H4 (cell line): ENCODE data around the gene HOXC13. TPM values are rescaled to one million over a fixed set of nuclear protein-coding genes. Genes with fewer than 3 reads are reported as not detected.

ENCODE experiments used
- DNase-seq: peaks from one replicate; pipeline ENCODE4 v3.0.0-alpha.2; 2015; ENCODE audit warnings: low spot score
- total RNA-seq: library from RNA; depleted of rRNA; stranded (reverse); fragments of >200 nt; shearing (Covaris generic); gene quantifications from 2 replicates; pipeline ENCODE4 v1.2.3, GENCODE V29; 2014

The HOXC13 gene
- total RNA-seq, 1 experiment from 2014 or later = 4.4 TPM

DNA sequence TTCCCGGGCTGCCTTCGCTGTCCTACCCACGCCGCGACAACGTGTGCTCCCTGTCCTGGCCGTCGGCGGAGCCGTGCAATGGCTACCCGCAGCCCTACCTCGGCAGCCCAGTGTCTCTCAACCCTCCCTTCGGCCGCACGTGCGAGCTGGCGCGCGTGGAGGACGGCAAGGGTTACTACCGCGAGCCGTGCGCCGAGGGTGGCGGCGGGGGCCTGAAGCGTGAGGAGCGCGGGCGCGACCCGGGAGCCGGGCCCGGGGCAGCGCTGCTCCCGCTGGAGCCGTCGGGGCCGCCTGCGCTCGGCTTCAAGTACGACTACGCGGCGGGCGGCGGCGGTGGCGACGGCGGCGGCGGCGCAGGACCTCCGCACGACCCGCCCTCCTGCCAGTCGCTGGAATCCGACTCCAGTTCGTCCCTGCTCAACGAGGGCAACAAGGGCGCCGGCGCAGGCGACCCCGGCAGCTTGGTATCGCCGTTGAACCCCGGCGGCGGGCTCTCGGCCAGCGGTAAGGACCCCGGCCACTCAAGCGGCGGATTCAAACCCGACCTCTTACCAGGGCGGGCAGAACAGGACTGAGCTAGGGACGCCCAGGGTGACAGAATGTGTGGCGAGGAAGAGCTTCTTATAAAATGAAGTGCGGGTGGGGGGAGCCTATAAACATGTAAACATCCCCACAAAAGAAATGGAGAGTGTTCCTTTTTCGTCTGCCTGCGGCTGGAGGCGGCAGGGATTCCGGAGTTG, 16.6 kb downstream of the HOXC13 start:
- no peak for DNase-seq

DNA sequence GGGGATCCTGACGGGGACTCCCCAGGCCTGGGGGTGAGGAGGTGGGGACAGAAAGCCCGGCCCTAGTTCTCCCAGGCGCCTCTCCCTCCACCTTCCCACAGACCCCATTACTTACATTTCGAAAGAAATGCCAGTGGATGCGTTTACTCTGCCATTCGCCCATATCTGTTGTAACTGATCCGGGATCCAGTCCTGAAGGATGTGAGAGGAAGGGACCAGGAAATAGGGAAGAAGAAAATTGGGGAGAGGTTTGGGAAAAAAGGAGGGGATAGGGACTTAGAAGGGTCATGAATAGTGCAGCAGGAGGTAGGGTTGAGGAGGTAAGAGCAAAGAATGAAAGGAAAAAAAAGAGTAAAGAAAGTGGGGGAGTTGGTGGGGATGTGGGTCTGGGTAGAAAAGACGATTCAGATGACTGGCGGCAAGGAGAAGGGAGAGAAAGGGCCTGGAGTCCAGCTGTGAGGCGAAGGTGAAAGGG, 17.2 kb downstream of the HOXC13 start:
- DNase-seq = no peak

- DNase-seq = no peak
These were observed 17.7 kb downstream of the HOXC13 start for GRCh38 chr12:53956251-53956887.

GRCh38 chr12:53956914-53957536, 18.4 kb downstream of the HOXC13 start:
- no peak for DNase-seq

DNA sequence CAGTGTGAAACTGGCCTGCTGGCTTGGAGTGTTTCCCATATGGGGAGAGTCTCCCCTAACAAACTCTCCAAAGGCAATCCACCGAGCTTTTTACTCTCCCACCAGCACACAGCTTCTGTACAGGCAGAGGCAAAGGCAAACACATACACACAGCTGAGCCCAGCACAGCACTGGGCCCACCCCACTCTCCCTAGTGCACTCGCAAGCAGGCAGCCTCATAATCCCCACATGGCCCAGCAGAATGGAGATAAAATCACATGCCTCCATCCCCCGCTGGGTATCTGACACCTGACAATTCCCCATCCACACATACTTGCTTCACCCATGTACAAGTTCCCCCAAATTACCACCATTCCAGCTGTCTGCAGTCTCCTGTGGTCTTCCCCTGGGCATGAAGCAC, 19.5 kb downstream of the HOXC13 start:
- no peak for DNase-seq

- no peak for DNase-seq
These were observed 20.7 kb downstream of the HOXC13 start for GRCh38 chr12:53959314-53959713.

DNA sequence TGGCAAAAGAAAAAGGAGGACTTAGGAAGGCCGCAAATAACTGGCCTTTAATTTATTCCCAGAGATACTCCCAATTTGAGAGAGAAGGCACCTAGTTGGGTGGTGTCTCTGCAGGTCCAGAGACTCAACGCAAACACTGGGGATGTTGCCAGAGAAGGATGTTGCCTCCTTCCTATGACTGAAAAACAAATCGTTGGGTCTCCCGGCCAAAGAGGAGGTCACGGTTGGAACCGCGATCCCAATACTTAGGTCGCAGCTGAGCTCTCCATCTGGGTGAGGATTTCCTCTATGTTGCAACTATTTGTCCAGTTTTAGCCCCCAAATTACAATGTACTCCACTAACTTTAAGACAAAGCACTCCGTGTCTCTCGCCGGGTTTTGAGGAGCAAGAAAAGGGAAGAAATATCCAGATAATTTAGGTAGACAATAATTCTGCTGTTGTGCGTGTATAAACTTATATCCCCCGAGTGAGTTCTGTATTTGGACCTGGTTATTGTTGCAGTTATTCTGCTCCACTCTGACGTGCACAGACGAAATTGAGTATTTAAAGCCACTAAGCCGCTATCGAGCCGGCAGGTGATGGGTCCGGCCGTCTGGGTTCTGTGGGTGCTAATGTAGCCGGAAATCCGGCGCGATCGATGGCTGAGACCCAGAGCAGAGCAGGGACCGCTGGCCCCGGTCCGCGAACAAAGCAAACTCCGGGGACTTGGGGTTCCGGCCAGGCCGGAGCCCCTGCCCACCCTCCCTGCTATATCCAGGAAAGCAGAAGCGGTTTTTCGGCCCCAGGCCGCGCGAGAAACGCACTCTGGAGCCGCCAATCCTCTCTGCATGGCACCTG, 21.8 kb downstream of the HOXC13 start:
- no peak for DNase-seq

DNA sequence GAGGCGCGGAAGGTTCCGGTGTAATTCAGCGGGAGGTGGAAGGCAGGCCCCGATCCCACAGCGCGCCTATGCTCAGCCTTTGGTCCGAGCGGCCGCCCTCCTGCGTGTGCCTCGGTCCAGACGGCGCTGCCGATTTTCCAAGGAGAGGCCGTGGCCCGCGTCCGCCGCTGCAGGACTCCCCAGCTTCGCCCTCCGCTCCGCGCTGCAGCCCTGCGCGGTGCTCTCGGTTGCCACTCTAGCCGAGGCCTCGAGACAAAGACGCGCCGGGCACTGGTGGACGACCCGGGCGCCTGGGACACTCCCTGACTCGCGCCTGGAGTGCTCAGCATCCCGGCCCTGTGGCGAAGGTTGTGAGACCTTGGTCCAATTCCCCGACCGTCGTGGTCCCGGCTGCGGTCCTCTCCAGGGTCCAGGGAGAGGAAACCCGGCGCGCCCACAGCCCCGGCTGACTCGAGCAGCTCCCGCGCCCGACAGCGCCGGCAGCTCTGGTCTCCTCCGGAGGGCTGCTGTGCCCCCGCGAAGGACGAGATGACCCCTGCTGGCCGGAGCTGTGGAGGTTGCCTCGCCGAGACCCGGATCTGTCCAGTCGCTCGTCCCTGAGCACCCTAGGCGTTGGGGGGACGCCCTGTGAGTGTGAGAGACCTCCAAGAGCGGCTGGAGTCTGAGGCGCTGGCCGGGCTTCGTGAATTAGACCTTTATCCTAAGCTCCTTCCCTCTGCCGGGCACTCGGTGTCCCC, 22.6 kb downstream of the HOXC13 start:
- no peak for DNase-seq

DNA sequence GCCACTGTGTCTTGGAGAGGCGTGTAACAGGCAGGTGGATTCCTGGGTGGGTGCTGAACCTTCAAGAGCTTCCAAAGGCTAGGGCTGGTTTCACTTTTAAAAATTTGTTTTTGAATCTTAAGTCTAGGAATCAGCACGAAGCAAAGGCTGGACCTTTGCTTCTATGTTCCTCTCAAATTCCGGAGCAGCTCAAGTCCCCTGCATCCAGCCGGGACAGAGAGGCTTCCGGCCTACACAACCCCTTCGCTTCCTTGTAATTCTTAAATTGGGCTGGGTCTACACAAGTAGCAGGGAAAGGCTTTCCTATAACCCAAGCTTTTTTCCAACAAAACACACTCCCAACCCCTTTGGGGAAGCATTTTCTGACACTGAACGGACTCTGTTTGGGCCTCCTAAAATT, 24.4 kb downstream of the HOXC13 start:
- no peak for DNase-seq

- DNase-seq = no peak
These were observed 25.0 kb downstream of the HOXC13 start for GRCh38 chr12:53963434-53964314.

DNA sequence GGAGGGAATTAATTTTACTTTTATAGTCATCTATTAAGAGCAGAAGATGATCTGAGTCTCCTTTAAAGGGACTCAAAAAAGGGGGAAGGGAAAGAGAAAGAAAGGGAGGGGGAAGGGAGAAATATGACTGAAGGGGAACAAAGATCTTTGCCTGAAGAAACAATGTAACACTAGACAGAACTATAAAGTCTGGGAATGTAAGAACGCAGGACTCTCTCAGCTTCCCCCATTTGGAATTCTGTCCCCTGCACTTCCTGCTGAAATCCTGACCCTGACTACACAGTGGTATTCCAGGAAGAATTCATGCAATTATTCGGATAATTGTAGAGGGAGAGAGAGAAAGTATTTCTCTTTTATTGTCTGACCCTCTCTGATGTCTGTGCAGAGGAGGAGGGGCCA, 25.7 kb downstream of the HOXC13 start:
- no peak for DNase-seq

- peak; percentile 54 for DNase-seq
These were observed 26.9 kb downstream of the HOXC13 start for GRCh38 chr12:53965281-53966084.

DNA sequence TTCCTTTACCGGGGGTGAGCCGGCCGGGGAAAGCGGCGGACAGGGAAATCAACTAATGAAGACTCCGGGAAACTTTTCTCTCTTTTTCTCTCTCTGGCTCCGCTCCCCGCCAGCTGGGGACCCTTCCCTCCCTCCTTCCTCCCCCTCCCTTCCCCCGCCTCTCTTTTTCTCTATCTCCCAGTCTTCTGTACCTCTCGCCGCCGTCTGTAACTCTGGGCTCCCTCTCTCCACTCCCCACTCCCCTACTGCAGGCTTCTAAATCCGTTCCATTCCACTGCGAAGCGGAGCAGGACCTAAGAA, 27.4 kb downstream of the HOXC13 start:
- DNase-seq = no peak

DNA sequence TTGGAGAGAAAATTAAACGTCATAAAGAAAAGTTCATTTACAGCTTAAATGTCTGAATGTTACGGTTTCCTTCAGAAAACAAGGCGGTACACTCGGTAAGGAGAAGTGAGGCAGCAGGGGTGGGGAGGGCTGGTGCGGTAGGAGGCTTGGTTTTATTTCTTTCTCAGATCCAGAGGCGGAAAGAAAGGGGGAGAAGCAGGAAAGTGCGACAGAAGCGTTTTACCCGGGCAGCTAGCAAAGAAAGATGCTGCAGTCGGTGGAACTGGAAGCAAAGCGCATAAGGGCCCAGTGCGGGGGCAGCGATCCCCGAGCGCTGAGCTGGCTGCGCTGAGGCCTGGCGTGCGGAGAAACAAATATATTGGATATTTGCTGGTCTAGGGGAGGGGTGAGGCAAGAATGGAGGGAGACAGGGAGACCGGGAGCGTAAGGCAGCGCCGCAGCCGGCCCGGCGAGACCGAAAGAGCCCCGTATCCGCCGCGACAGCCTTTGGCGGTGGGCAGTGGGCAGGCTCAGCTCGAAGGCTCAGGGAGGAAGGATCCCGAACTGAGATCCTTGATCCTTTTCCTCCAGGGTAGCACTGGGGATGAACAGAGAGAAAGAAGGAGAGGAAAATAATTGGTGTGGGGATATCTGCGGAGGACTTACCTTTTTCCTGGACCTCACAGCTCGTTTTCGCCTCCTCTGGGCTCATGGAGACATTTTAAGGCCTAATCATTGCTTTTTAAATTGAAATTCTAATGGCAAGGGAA, 27.9 kb downstream of the HOXC13 start:
- DNase-seq = no peak

DNA sequence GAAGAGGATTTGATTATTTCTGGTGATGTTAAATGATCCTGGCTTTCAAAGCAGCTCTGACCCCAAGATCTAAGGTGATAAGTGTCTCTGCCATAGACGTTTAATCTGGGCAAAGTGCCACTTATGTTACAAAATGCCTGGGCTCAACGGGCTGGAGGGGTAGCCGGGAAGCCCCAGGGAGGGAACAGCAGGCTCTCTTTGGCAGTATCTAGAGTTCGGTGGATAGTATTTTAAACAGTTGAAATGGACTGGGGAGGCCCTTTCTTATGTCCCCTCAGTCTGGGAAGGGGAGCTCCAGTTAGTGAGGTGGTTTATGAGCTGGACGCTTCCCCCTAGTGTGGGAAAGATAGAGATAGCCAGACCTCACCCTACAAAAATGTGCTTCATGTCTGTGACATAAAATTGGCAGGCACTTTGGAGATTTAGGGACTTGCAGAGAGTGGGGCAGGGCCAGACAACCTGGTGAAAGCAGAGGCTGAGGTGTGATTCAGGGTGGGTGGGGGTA, 28.8 kb downstream of the HOXC13 start:
- DNase-seq = no peak

GRCh38 chr12:53968214-53969127, 29.8 kb downstream of the HOXC13 start:
- no peak for DNase-seq

GRCh38 chr12:53969588-53970259, 31.1 kb downstream of the HOXC13 start:
- no peak for DNase-seq
